GM18526 (cell line): ENCODE measurements around the gene IL6ST.

Source experiments
- POLR2A ChIP-seq: IDR thresholded peaks from 3 replicates; pipeline ENCODE4 v1.6.1; 2011; ENCODE audit not compliant: insufficient read length; ENCODE audit errors: extremely low read depth

Gene IL6ST

GRCh38 chr5:55973296-55973695 lies 21.5 kb downstream of the IL6ST start:
- TF ChIP-seq POLR2A = no peak

- TF ChIP-seq POLR2A = no peak
Observed at GRCh38 chr5:55969956-55970355, 24.8 kb downstream of the IL6ST start.

- no peak for TF ChIP-seq POLR2A
Observed at GRCh38 chr5:55966284-55966683, 28.5 kb downstream of the IL6ST start.

- TF ChIP-seq POLR2A = no peak
Observed at GRCh38 chr5:55965525-55965924, 29.2 kb downstream of the IL6ST start.

GRCh38 chr5:55960779-55961178 lies 34.0 kb downstream of the IL6ST start:
- TF ChIP-seq POLR2A = no peak

GRCh38 chr5:55959208-55959607 lies 35.6 kb downstream of the IL6ST start:
- TF ChIP-seq POLR2A = no peak

GRCh38 chr5:55936100-55936693 lies 58.6 kb downstream of the IL6ST start:
- no peak for TF ChIP-seq POLR2A

- no peak for TF ChIP-seq POLR2A
Observed at GRCh38 chr5:55935371-55935770, 59.4 kb downstream of the IL6ST start.

GRCh38 chr5:55934720-55935119 lies 60.0 kb downstream of the IL6ST start:
- TF ChIP-seq POLR2A = no peak

GRCh38 chr5:55934115-55934613 lies 60.6 kb downstream of the IL6ST start:
- no peak for TF ChIP-seq POLR2A

- no peak for TF ChIP-seq POLR2A
Observed at GRCh38 chr5:55933377-55934114, 61.2 kb downstream of the IL6ST start.

- no peak for TF ChIP-seq POLR2A
Observed at GRCh38 chr5:55932700-55933099, 62.1 kb downstream of the IL6ST start.

- no peak for TF ChIP-seq POLR2A
Observed at GRCh38 chr5:55929020-55929799, 65.6 kb downstream of the IL6ST start.

GRCh38 chr5:55927861-55928655 lies 66.7 kb downstream of the IL6ST start:
- no peak for TF ChIP-seq POLR2A

GRCh38 chr5:55926476-55926875 lies 68.3 kb downstream of the IL6ST start:
- TF ChIP-seq POLR2A = no peak
